Heart left ventricle (tissue), 16 donors: ENCODE data around the gene NFX1. TPM values are rescaled to one million over a fixed set of nuclear protein-coding genes. Genes with fewer than 3 reads are reported as not detected.
A peak's percentile ranks its signal among the peaks of the same experiment; 100 is the strongest.

Experiments used
- ATAC-seq, 4 donors: fragments of 200-7000 bp; cut with Tn5 transposase; one replicate each; pipeline ENCODE4 v1.9.1; 2020 to 2022; ENCODE audit warnings: moderate library complexity in 4 of 4, mild to moderate bottlenecking in 3 of 4, moderate number of reproducible peaks in 1 of 4
- DNase-seq, 5 donors: peaks; one replicate each; pipeline ENCODE4 v3.0.0-alpha.2; 2020
- H3K27ac ChIP-seq, 12 donors: fragments of 200-600 bp; sonication (generic) in 4 of 12; one replicate each; pipeline versions ENCODE4 v1.5.0 to v1.8.0; 2016 to 2022; ENCODE audit warnings: mild to moderate bottlenecking in 2 of 12
- H3K27me3 ChIP-seq, 9 donors: fragments of 200-600 bp; sonication (generic) in 2 of 9; one replicate each; pipeline versions ENCODE4 v1.5.1 to v1.8.0; 2016 to 2022; ENCODE audit warnings: mild to moderate bottlenecking in 3 of 9
- H3K36me3 ChIP-seq, 9 donors: fragments of 200-600 bp; sonication (generic) in 2 of 9; one replicate each; pipeline versions ENCODE4 v1.5.0 to v1.8.0; 2018 to 2022; ENCODE audit warnings: mild to moderate bottlenecking in 2 of 9
- H3K4me1 ChIP-seq, 12 donors: fragments of 200-600 bp; sonication (generic) in 4 of 12; one replicate each; pipeline versions ENCODE4 v1.5.0 to v1.8.0; 2016 to 2022; ENCODE audit warnings: mild to moderate bottlenecking in 3 of 12
- H3K4me3 ChIP-seq, 12 donors: fragments of 200-600 bp; sonication (generic) in 4 of 12; one replicate each; pipeline versions ENCODE4 v1.5.0 to v1.8.0; 2017 to 2022; ENCODE audit warnings: mild to moderate bottlenecking in 9 of 12, moderate library complexity in 4 of 12
- H3K9me3 ChIP-seq, 12 donors: fragments of 200-600 bp; sonication (generic) in 4 of 12; one replicate each; pipeline versions ENCODE4 v1.5.0 to v1.8.0; 2016 to 2022; ENCODE audit warnings: mild to moderate bottlenecking in 1 of 12
- CTCF ChIP-seq, 12 donors: fragments of 200-600 bp; sonication (generic) in 4 of 12; IDR thresholded peaks; one replicate each; pipeline versions ENCODE4 v1.5.0 to v1.8.0; 2018 to 2022; ENCODE audit warnings: antibody characterized with exemption in 12 of 12, mild to moderate bottlenecking in 5 of 12
- POLR2A ChIP-seq, 2 donors: fragments of 450-650 bp; IDR thresholded peaks; one replicate each; pipeline ENCODE4 v1.6.1; 2017; ENCODE audit warnings: antibody characterized with exemption in 2 of 2, mild to moderate bottlenecking in 2 of 2, moderate library complexity in 2 of 2
- WGBS, 4 donors: extraction: QIAGEN DNeasy Blood & Tissue Kit in 2 of 4; methylation state at CpG; one replicate each; pipeline versions ENCODE4 v1.1.5 to v1.1.7; 2013 to 2018; 5-methylcytosine and 5-hydroxymethylcytosine counted together
- intact Hi-C, 10 donors: fragments of 100-400 bp; cut with DNase I; formaldehyde crosslinking; loops; one replicate each; pipeline versions ENCODE4 v1.11.1 to v1.14.2; 2022
- polyA plus RNA-seq, 2 donors: library from polyadenylated mRNA; stranded (reverse); fragments of 200-250 nt; gene quantifications; one replicate each; pipeline ENCODE4 v1.2.3, GENCODE V29; 2013
- total RNA-seq, 9 donors: library from RNA; depleted of rRNA in 2 of 9; stranded (reverse); fragments of >200 nt in 2 of 9; fragmentation: NEBNext Ultra II Directional in 3 of 9; extraction: Animal tissue kit (Norgen Biotek cat#: 25700) in 3 of 9; gene quantifications; one replicate each; pipeline versions ENCODE4 v1.1.0 to v1.2.4, GENCODE V29; 2016 to 2023
- donor health status: ischemic (EF 13 %, LVEDD 7.1; RV severe dilation, severe dysfunction).
- donor health status: healthy with polysubstance abuse.
- donor health status: DM: no; HTN: yes; CAD: no.
- donor health status: DM: no; HTN: no; CAD: no.
- donor health status: ischemic (EF 25% LVEDD 6.9; RV normal size, moderate dysfunction).
- donor health status: ischemic (EF 25% LVEDD 5.7; RV mildly dilated, moderate dysfunction).
- donor health status: healthy.
- donor health status: DM: yes; HTN: yes; CAD: no.
- donor health status: ischemic (EF 35%, LVEDD 5.7; RV mildly dilated, moderate dysfunction).
- donor health status: nonischemic (EF 11% LVEDD 7.7; RV severe dilation, severe dysfunction).
- donor health status: DM: yes; HTN: yes; CAD: no.
- donor health status: PGD.
- donor health status: ischemic (EF 29% LVEDD 5.4; RV normal size, mild dysfunction).
- donor health status: nonischemic (EF 23%, LVEDD 6.1; RV moderate dilation, normal function).

The NFX1 gene
- total and polyA plus RNA-seq, 11 donors: 13.7 to 42.0 (median 32.7) TPM

GRCh38 chr9:33366979-33367480 is 76.7 kb downstream of the NFX1 start:
- Histone ChIP-seq H3K9me3 (no peaks in the 10 kb centered on the region), H3K27ac (no peak overlapping the region), H3K36me3 (peaks cover 0 to 100% (median 88%) of the 10 kb centered on the region in 9 donors), H3K4me1 (no peaks in the 10 kb centered on the region), H3K4me3 (no peak overlapping the region), H3K27me3 (no peaks in the 10 kb centered on the region)
- DNase-seq (no peak), ATAC-seq (no peak)
- TF ChIP-seq POLR2A (IDR thresholded peaks at IDR 0.05) (no peak), CTCF (IDR thresholded peaks at IDR 0.05) (no peak)
- intact Hi-C loops: loop anchor here in 1 of 10 donors (5.0 kb wide), 1 partner anchor 100 kb away; no protein-coding TSS in a partner anchor
- WGBS, 4 donors: 88 to 100% (median 92%) methylated on average over 2 of the region's 2 CpGs

- H3K4me3 ChIP-seq: no peak overlapping the region
- peaks cover 0 to 50% (median 38%) of the 10 kb centered on the region in 9 donors for H3K36me3 ChIP-seq
- WGBS, 4 donors: 83 to 91% (median 86%) methylated on average over 4 of the region's 4 CpGs
- no peaks in the 10 kb centered on the region for H3K27me3 ChIP-seq
- peaks cover 0 to 20% (median 13%) of the 10 kb centered on the region in 12 donors for H3K4me1 ChIP-seq
- TF ChIP-seq POLR2A (IDR thresholded peaks at IDR 0.05): no peak
- no peak for TF ChIP-seq CTCF (IDR thresholded peaks at IDR 0.05)
- H3K27ac ChIP-seq: no peak overlapping the region
- intact Hi-C loops: loop anchor here in 5 of 10 donors (5.0 kb wide), 3 partner anchors 44 to 94 kb away; no protein-coding TSS in a partner anchor
- no peaks in the 10 kb centered on the region for H3K9me3 ChIP-seq
- ATAC-seq: no peak
- DNase-seq: no peak
Observed at GRCh38 chr9:33372900-33373299, 82.6 kb downstream of the NFX1 start.

GRCh38 chr9:33374190-33374589 is 83.9 kb downstream of the NFX1 start:
- Histone ChIP-seq H3K4me1 (peaks cover 0 to 20% (median 13%) of the 10 kb centered on the region in 12 donors), H3K27me3 (no peaks in the 10 kb centered on the region), H3K9me3 (no peaks in the 10 kb centered on the region), H3K27ac (no peak overlapping the region), H3K36me3 (peaks cover 0 to 38% (median 28%) of the 10 kb centered on the region in 9 donors), H3K4me3 (no peak overlapping the region)
- TF ChIP-seq CTCF (IDR thresholded peaks at IDR 0.05) (no peak), POLR2A (IDR thresholded peaks at IDR 0.05) (no peak)
- intact Hi-C loops: loop anchor here in 9 of 10 donors (1.0 to 5.0 kb wide), 8 partner anchors 31 to 93 kb away; no protein-coding TSS in a partner anchor
- DNase-seq (no peak), ATAC-seq (no peak)
- WGBS, 4 donors: 86 to 90% (median 90%) methylated on average over 5 to 9 of the region's 9 CpGs

GRCh38 chr9:33374634-33375237 is 84.4 kb downstream of the NFX1 start:
- TF ChIP-seq POLR2A (IDR thresholded peaks at IDR 0.05) (no peak), CTCF (IDR thresholded peaks at IDR 0.05) (peak; percentile 81 to 94 (median 88))
- peaks cover 0 to 32% (median 23%) of the 10 kb centered on the region in 9 donors for H3K36me3 ChIP-seq
- 60 to 64% (median 61%) methylated on average over 6 of the region's 6 CpGs for WGBS, 4 donors
- DNase-seq (peak in 4 of 5 donors; percentile 65 to 80 (median 76)), ATAC-seq (peak; percentile 68 to 81 (median 78))
- intact Hi-C loops: loop anchor here (1.0 to 5.0 kb wide), 12 partner anchors 30 to 143 kb away; partner anchors contain the start of gene AQP3 (in 1 of the 10)
- peak overlapping the region in 8 of 12 donors; percentile 18 to 70 (median 51) for H3K27ac ChIP-seq
- H3K9me3 ChIP-seq: no peaks in the 10 kb centered on the region
- peak overlapping the region in 5 of 12 donors; percentile 18 to 40 (median 32) for H3K4me3 ChIP-seq
- no peaks in the 10 kb centered on the region for H3K27me3 ChIP-seq
- peaks cover 0 to 25% (median 15%) of the 10 kb centered on the region in 12 donors for H3K4me1 ChIP-seq
